ENCODE data around the gene HERC3.

The HERC3 gene

DNA sequence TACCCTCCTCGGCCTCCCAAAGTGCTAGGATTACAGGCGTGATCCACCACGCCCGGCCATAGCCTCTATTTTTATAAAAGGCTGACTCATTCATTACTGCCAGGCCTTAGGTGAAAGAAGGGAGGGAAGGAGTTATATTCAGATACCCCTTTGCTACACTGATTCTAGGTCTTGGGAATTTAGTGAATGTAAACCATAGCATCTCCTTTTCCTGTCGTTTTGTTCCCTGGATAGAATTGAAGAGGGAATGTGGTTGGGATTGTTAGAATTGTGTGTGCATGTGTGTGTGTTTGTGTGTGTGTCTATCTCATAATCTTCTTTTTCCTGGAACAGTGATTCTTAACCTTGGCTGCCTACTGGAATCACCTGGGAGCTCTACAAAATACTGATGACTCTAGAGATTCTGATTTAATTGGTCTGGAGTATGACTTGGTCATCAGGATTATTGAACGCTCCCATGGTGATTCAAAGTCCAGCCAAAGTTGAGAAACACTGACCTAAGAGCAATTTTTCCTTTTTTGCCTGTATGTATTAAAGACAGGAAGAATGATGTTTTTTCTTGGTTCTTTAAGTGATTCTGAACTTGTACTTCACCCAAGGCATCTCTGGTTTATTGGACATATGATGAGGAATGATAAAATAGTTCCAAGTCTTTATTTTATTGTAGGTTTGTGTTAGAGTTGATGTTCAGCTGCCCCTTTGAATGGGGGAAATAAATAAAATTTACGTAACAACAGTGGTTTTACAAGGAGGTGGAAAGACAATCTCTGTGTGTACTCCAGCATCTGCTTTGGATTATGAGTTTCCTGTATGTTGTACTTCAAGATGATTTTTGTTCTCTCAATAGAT is 68.4 kb downstream of the HERC3 start:
- Histone ChIP-seq H3K9me3 (replicated peaks; ENCODE audit: insufficient read depth, low read length) (no peaks in the 10 kb centered on the region), H3K36me3 (replicated peaks; ENCODE audit: insufficient read depth, low read length) (no peaks in the 10 kb centered on the region), H3K4me2 (ENCODE audit: low read depth, low read length) (no peak overlapping the region), H3K9me2 (replicated peaks; ENCODE audit: insufficient read depth, low read length) (no peaks in the 10 kb centered on the region), H3K4me1 (ENCODE audit: low read length) (no peaks in the 10 kb centered on the region), H3K79me2 (ENCODE audit: low read length) (no peaks in the 10 kb centered on the region), H3K27me3 (replicated peaks; ENCODE audit: insufficient read depth, low read length) (no peaks in the 10 kb centered on the region), H3K9ac (ENCODE audit: low read length) (no peak overlapping the region), H3K4me3 (ENCODE audit: low read length) (no peak overlapping the region), H3K27ac (ENCODE audit: low read length) (no peak overlapping the region), H3F3A (ENCODE audit: insufficient read depth, low read length) (no peaks in the 10 kb centered on the region), H4K20me1 (ENCODE audit: insufficient read depth, low read length) (no peaks in the 10 kb centered on the region), H2AFZ (ENCODE audit: low read length) (no peak overlapping the region)
- TF ChIP-seq EZH2 (optimal IDR thresholded peaks at IDR 0.05; ENCODE audit: low read depth, low read length) (no peak), EZH2phosphoT487 (IDR thresholded peaks at IDR 0.05; ENCODE audit: low read length) (no peak)
- TF ChIP-seq, protein P1, sequence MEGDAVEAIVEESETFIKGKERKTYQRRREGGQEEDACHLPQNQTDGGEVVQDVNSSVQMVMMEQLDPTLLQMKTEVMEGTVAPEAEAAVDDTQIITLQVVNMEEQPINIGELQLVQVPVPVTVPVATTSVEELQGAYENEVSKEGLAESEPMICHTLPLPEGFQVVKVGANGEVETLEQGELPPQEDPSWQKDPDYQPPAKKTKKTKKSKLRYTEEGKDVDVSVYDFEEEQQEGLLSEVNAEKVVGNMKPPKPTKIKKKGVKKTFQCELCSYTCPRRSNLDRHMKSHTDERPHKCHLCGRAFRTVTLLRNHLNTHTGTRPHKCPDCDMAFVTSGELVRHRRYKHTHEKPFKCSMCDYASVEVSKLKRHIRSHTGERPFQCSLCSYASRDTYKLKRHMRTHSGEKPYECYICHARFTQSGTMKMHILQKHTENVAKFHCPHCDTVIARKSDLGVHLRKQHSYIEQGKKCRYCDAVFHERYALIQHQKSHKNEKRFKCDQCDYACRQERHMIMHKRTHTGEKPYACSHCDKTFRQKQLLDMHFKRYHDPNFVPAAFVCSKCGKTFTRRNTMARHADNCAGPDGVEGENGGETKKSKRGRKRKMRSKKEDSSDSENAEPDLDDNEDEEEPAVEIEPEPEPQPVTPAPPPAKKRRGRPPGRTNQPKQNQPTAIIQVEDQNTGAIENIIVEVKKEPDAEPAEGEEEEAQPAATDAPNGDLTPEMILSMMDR (IDR thresholded peaks at IDR 0.05; ENCODE audit: low read length) = no peak
- DNase-seq = no peak

DNA sequence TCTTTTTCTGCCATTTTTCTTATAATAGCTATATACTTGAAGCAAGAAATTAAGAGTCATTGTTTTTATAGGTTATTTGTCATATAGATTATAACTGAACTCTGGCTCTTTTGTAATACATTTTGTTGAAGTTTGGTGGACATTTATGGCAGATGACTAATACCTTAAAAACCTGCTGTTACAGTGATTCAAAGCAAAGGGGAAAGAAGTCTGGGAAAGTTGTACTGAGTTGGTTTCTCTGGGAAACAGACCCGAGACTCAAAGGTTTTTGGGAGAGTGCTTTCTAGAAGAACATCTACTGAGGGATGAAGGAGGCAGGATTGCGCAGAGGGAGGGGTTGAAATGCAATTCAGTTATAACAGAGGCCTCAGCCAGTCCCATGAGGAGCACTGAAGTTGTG is 69.5 kb downstream of the HERC3 start:
- Histone ChIP-seq H3K79me2 (ENCODE audit: low read length) (no peaks in the 10 kb centered on the region), H3K36me3 (replicated peaks; ENCODE audit: insufficient read depth, low read length) (no peaks in the 10 kb centered on the region), H3K4me2 (ENCODE audit: low read depth, low read length) (no peak overlapping the region), H3K9ac (ENCODE audit: low read length) (no peak overlapping the region), H3K27me3 (replicated peaks; ENCODE audit: insufficient read depth, low read length) (no peaks in the 10 kb centered on the region), H3K4me1 (ENCODE audit: low read length) (no peaks in the 10 kb centered on the region), H3K9me2 (replicated peaks; ENCODE audit: insufficient read depth, low read length) (no peaks in the 10 kb centered on the region), H3F3A (ENCODE audit: insufficient read depth, low read length) (no peaks in the 10 kb centered on the region), H3K4me3 (ENCODE audit: low read length) (no peak overlapping the region), H3K9me3 (replicated peaks; ENCODE audit: insufficient read depth, low read length) (no peaks in the 10 kb centered on the region), H4K20me1 (ENCODE audit: insufficient read depth, low read length) (no peaks in the 10 kb centered on the region), H3K27ac (ENCODE audit: low read length) (no peak overlapping the region), H2AFZ (ENCODE audit: low read length) (no peak overlapping the region)
- no peak for DNase-seq
- TF ChIP-seq EZH2 (optimal IDR thresholded peaks at IDR 0.05; ENCODE audit: low read depth, low read length) (no peak), EZH2phosphoT487 (IDR thresholded peaks at IDR 0.05; ENCODE audit: low read length) (no peak)
- TF ChIP-seq, protein P1 (IDR thresholded peaks at IDR 0.05; ENCODE audit: low read length) = no peak

DNA sequence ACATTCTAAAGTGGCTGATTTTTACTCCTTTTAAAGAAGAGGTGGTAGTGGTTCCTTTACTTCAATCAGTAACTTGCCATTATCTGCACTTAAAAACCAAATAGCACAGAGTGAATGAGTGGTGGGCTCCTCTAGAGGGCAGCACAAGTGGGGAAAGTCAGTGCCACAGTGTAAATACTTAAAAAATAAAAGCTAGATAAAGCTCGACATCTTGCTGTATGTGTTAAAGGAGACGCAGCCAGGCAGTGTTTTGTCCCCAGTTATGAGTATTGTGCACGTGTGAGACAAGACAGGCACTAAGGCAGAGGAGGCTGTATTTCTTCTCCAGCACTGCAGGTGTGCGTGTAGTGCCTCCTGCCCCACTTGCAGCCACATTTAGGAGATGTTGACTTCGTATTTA is 80.7 kb downstream of the HERC3 start:
- DNase-seq = peak; percentile 21
- no peaks in the 10 kb centered on the region for H4K20me1 ChIP-seq (ENCODE audit: insufficient read depth, low read length)
- no peaks in the 10 kb centered on the region for H3K9me2 ChIP-seq (replicated peaks; ENCODE audit: insufficient read depth, low read length)
- H3K79me2 ChIP-seq (ENCODE audit: low read length) = no peaks in the 10 kb centered on the region
- H3F3A ChIP-seq (ENCODE audit: insufficient read depth, low read length) = no peaks in the 10 kb centered on the region
- H3K4me2 ChIP-seq (ENCODE audit: low read depth, low read length) = no peak overlapping the region
- H3K27ac ChIP-seq (ENCODE audit: low read length) = no peak overlapping the region
- H3K4me3 ChIP-seq (ENCODE audit: low read length) = no peak overlapping the region
- no peak overlapping the region for H2AFZ ChIP-seq (ENCODE audit: low read length)
- no peaks in the 10 kb centered on the region for H3K27me3 ChIP-seq (replicated peaks; ENCODE audit: insufficient read depth, low read length)
- TF ChIP-seq EZH2phosphoT487 (IDR thresholded peaks at IDR 0.05; ENCODE audit: low read length) = no peak
- TF ChIP-seq, protein P1 (IDR thresholded peaks at IDR 0.05; ENCODE audit: low read length) = peak; percentile 60
- H3K9ac ChIP-seq (ENCODE audit: low read length) = no peak overlapping the region
- H3K36me3 ChIP-seq (replicated peaks; ENCODE audit: insufficient read depth, low read length) = no peaks in the 10 kb centered on the region
- no peaks in the 10 kb centered on the region for H3K9me3 ChIP-seq (replicated peaks; ENCODE audit: insufficient read depth, low read length)
- H3K4me1 ChIP-seq (ENCODE audit: low read length) = no peaks in the 10 kb centered on the region
